IMR-90 (cell line): Measurements from ENCODE around the gene PSMA6. TPM values are rescaled to one million over a fixed set of nuclear protein-coding genes. Genes with fewer than 3 reads are reported as not detected.

Source experiments
- ATAC-seq: fragments of 200-7000 bp; cut with Tn5 transposase; 2 replicates; pipeline ENCODE4 v1.9.1; 2020; ENCODE audit warnings: low read depth, mild to moderate bottlenecking, moderate library complexity
- BruUV-seq: library from RNA; stranded (reverse); fragments of 400-500 nt; replicated peaks from 2 replicates; lab custom pipeline; 2021; lab: Mats Ljungman, UMichigan
- CTCF ChIA-PET: fragments of 300-600 bp; formaldehyde crosslinking; extraction: SDS; loops from one replicate; lab custom pipeline; 2021; ENCODE audit warnings: antibody characterized with exemption; lab: Yijun Ruan, JAX
- POLR2A ChIA-PET: fragments of 300-600 bp; sonication (Branson Sonifier 250); formaldehyde crosslinking; loops from one replicate; lab custom pipeline; 2022; ENCODE audit warnings: antibody characterized with exemption; ENCODE audit not compliant: unreplicated experiment; lab: Charles Lee
- DNase-seq: peaks from one replicate; pipeline ENCODE4 v3.0.0; 2013
- H2AFZ ChIP-seq: replicated peaks from 2 replicates; pipeline ENCODE3; 2013; ENCODE audit warnings: low read length, mild to moderate bottlenecking; ENCODE audit not compliant: poor library complexity
- H2AK5ac ChIP-seq: 2 replicates; pipeline ENCODE4 v1.6.1; 2013; ENCODE audit warnings: low read depth, low read length, inconsistent platforms
- H2AK9ac ChIP-seq: replicated peaks from 2 replicates; pipeline ENCODE3; 2013; ENCODE audit warnings: mild to moderate bottlenecking, low read depth, low read length, moderate library complexity; ENCODE audit not compliant: poor library complexity
- H2BK120ac ChIP-seq: 2 replicates; pipeline ENCODE4 v1.6.1; 2013; ENCODE audit warnings: low read depth, low read length, inconsistent platforms
- H2BK15ac ChIP-seq: 3 replicates; pipeline ENCODE4 v1.6.1; 2013; ENCODE audit warnings: low read depth, low read length, inconsistent platforms
- H2BK20ac ChIP-seq: 2 replicates; pipeline ENCODE4 v1.6.1; 2013; ENCODE audit warnings: low read depth, mild to moderate bottlenecking, inconsistent platforms, low read length, moderate library complexity
- H2BK5ac ChIP-seq: 2 replicates; pipeline ENCODE4 v1.6.1; 2013; ENCODE audit warnings: mild to moderate bottlenecking, low read depth, low read length, inconsistent platforms; ENCODE audit not compliant: poor library complexity, severe bottlenecking
- H3K14ac ChIP-seq: replicated peaks from 2 replicates; pipeline ENCODE4 v1.6.1; 2013; ENCODE audit warnings: low read depth, low read length, inconsistent platforms
- H3K18ac ChIP-seq: 2 replicates; pipeline ENCODE4 v1.6.1; 2013; ENCODE audit warnings: low read depth, low read length, control low read depth
- H3K23ac ChIP-seq: 2 replicates; pipeline ENCODE4 v1.6.1; 2013; ENCODE audit warnings: low read depth, low read length, inconsistent platforms
- H3K27ac ChIP-seq: 2 replicates; pipeline ENCODE4 v1.5.1; 2013; ENCODE audit warnings: mild to moderate bottlenecking, control low read depth, low read length; ENCODE audit not compliant: insufficient read depth
- H3K27me3 ChIP-seq: 2 replicates; pipeline ENCODE4 v1.6.1; 2013; ENCODE audit warnings: low read length; ENCODE audit not compliant: control insufficient read depth, insufficient read depth
- H3K36me3 ChIP-seq: 2 replicates; pipeline ENCODE4 v1.6.1; 2013; ENCODE audit warnings: low read length, mixed read lengths; ENCODE audit not compliant: control insufficient read depth, insufficient read depth
- H3K4ac ChIP-seq: 2 replicates; pipeline ENCODE4 v1.6.1; 2013; ENCODE audit warnings: low read depth, low read length, inconsistent platforms
- H3K4me1 ChIP-seq: 2 replicates; pipeline ENCODE4 v1.6.1; 2013; ENCODE audit warnings: low read length, mixed read lengths; ENCODE audit not compliant: control insufficient read depth, insufficient read depth
- H3K4me2 ChIP-seq: 2 replicates; pipeline ENCODE4 v1.6.1; 2013; ENCODE audit warnings: low read depth, mild to moderate bottlenecking, control low read depth, low read length, moderate library complexity
- H3K4me3 ChIP-seq: 2 replicates; pipeline ENCODE4 v1.5.1; 2013; ENCODE audit warnings: low read depth, mild to moderate bottlenecking, control low read depth, low read length, moderate library complexity; ENCODE audit not compliant: insufficient read depth
- H3K56ac ChIP-seq: 2 replicates; pipeline ENCODE4 v1.6.1; 2013; ENCODE audit warnings: low read length, inconsistent platforms; ENCODE audit not compliant: insufficient read depth; ENCODE audit errors: extremely low read depth
- H3K79me1 ChIP-seq, 2 experiments: 2 replicates each; pipeline ENCODE4 v1.6.1; 2013; ENCODE audit warnings: low read length in 2 of 2, inconsistent platforms in 1 of 2, low read depth in 1 of 2
- H3K9ac ChIP-seq: 2 replicates; pipeline ENCODE4 v1.6.1; 2013; ENCODE audit warnings: low read depth, low read length, control low read depth
- H3K9me1 ChIP-seq: 2 replicates; pipeline ENCODE4 v1.6.1; 2013; ENCODE audit warnings: low read length, inconsistent platforms; ENCODE audit not compliant: insufficient read depth
- H3K9me3 ChIP-seq: 2 replicates; pipeline ENCODE4 v1.6.1; 2013; ENCODE audit warnings: low read length; ENCODE audit not compliant: control insufficient read depth, insufficient read depth
- H4K20me1 ChIP-seq: 2 replicates; pipeline ENCODE4 v1.6.1; 2013; ENCODE audit warnings: low read length, inconsistent platforms; ENCODE audit not compliant: insufficient read depth
- H4K5ac ChIP-seq: 2 replicates; pipeline ENCODE4 v1.6.1; 2013; ENCODE audit warnings: mild to moderate bottlenecking, low read depth, low read length, control low read depth
- H4K8ac ChIP-seq, 2 experiments: 2 replicates each; pipeline ENCODE4 v1.6.1; 2013; ENCODE audit warnings: low read depth in 2 of 2, low read length in 2 of 2, control low read depth in 1 of 2, inconsistent platforms in 1 of 2
- H4K91ac ChIP-seq: 2 replicates; pipeline ENCODE4 v1.6.1; 2013; ENCODE audit warnings: low read depth, low read length, inconsistent platforms; ENCODE audit not compliant: insufficient read depth
- BHLHE40 ChIP-seq: fragments of 150-350 bp; IDR thresholded peaks from 2 replicates; pipeline ENCODE4 v1.6.1; 2016; ENCODE audit warnings: mild to moderate bottlenecking, low read depth, low read length
- CEBPB ChIP-seq: IDR thresholded peaks from 2 replicates; pipeline ENCODE4 v1.6.1; 2012; ENCODE audit warnings: low read depth, low read length, improper control_type of control experiment
- CHD1 ChIP-seq: IDR thresholded peaks from 2 replicates; pipeline ENCODE4 v1.6.1; 2012; ENCODE audit warnings: low read depth, low read length, improper control_type of control experiment
- FOS ChIP-seq: fragments of 150-350 bp; IDR thresholded peaks from 2 replicates; pipeline ENCODE4 v1.6.1; 2016; ENCODE audit warnings: low read depth, low read length
- MAFK ChIP-seq: IDR thresholded peaks from 2 replicates; pipeline ENCODE4 v1.6.1; 2012; ENCODE audit warnings: low read depth, low read length, improper control_type of control experiment
- MAZ ChIP-seq: IDR thresholded peaks from 2 replicates; pipeline ENCODE4 v1.6.1; 2012; ENCODE audit warnings: low read depth, mild to moderate bottlenecking, low read length, improper control_type of control experiment, moderate library complexity, borderline replicate concordance
- MXI1 ChIP-seq: IDR thresholded peaks from 2 replicates; pipeline ENCODE4 v1.6.1; 2012; ENCODE audit warnings: low read depth, mild to moderate bottlenecking, low read length, moderate library complexity, borderline replicate concordance
- NFE2L2 ChIP-seq: fragments of 150-350 bp; IDR thresholded peaks from 2 replicates; pipeline ENCODE4 v1.6.1; 2016; ENCODE audit warnings: low read depth, mild to moderate bottlenecking, low read length
- POLR2A ChIP-seq: IDR thresholded peaks from 2 replicates; pipeline ENCODE4 v1.6.1; 2012; ENCODE audit warnings: mild to moderate bottlenecking, low read depth, low read length
- RAD21 ChIP-seq: IDR thresholded peaks from 2 replicates; pipeline ENCODE4 v1.6.1; 2012; ENCODE audit warnings: low read length, improper control_type of control experiment
- RCOR1 ChIP-seq: IDR thresholded peaks from 2 replicates; pipeline ENCODE4 v1.6.1; 2012; ENCODE audit warnings: mild to moderate bottlenecking, low read length, improper control_type of control experiment; ENCODE audit not compliant: insufficient replicate concordance
- RFX5 ChIP-seq: IDR thresholded peaks from 2 replicates; pipeline ENCODE4 v1.8.0; 2012; ENCODE audit warnings: low read depth, mild to moderate bottlenecking, low read length, moderate library complexity
- SMC3 ChIP-seq: fragments of 150-350 bp; IDR thresholded peaks from 2 replicates; pipeline ENCODE4 v1.6.1; 2016; ENCODE audit warnings: low read depth, mild to moderate bottlenecking, antibody characterized with exemption, low read length, moderate library complexity
- WGBS, 2 experiments: methylation state at CpG; one replicate each; pipeline versions ENCODE4 v1.1.5 to v1.1.7; 2013; ENCODE audit warnings: missing lambda C conversion rate in 2 of 2; ENCODE audit not compliant: insufficient read length in 1 of 2; ENCODE audit errors: extremely low coverage in 2 of 2; 5-methylcytosine and 5-hydroxymethylcytosine counted together
- dilution Hi-C: fragments of 300-500 bp; cut with HindIII; formaldehyde crosslinking; loops from one replicate; pipeline ENCODE4 v1.14.3; 2018; ENCODE audit warnings: low sequenced_read_pairs; ENCODE audit not compliant: unreplicated experiment
- in situ Hi-C: fragments of 300-500 bp; cut with MboI; formaldehyde crosslinking; loops from 3 replicates; pipeline ENCODE4 v1.14.3; 2019; ENCODE audit warnings: low sequenced_read_pairs, inconsistent platforms, mixed read lengths
- intact Hi-C: fragments of 100-400 bp; cut with micrococcal nuclease; formaldehyde crosslinking; loops from 2 replicates; pipeline ENCODE4 v1.10.0; 2022
- polyA plus RNA-seq, 3 experiments: library from polyadenylated mRNA; depleted of rRNA; stranded (reverse); fragments of >200 nt; gene quantifications; 2 replicates each; pipeline ENCODE4 v1.2.3, GENCODE V29; 2012; ENCODE audit warnings: low replicate concordance in 1 of 3
- total RNA-seq: library from RNA; depleted of rRNA; stranded (reverse); fragments of >200 nt; gene quantifications from 2 replicates; pipeline ENCODE4 v1.2.3, GENCODE V29; 2012
- TF ChIP-seq, protein P1 (sequence below): fragments of 150-350 bp; IDR thresholded peaks from 2 replicates; pipeline ENCODE4 v1.6.1; 2017; ENCODE audit warnings: mild to moderate bottlenecking, antibody characterized with exemption, low read length, low read depth
- TF ChIP-seq, protein P2 (sequence below): conservative IDR thresholded peaks from 2 replicates; pipeline ENCODE4 v1.5.1; 2012; ENCODE audit warnings: mild to moderate bottlenecking, low read depth, low read length, improper control_type of control experiment
- TF ChIP-seq, protein P3 (sequence below): fragments of 150-350 bp; IDR thresholded peaks from 2 replicates; pipeline ENCODE4 v1.6.1; 2016; ENCODE audit warnings: low read depth, mild to moderate bottlenecking, low read length, moderate library complexity, borderline replicate concordance

Gene PSMA6
- total and polyA plus RNA-seq, 2 of the 4 experiments (the other 2 are of a cell fraction): 184 to 530 TPM

DNA sequence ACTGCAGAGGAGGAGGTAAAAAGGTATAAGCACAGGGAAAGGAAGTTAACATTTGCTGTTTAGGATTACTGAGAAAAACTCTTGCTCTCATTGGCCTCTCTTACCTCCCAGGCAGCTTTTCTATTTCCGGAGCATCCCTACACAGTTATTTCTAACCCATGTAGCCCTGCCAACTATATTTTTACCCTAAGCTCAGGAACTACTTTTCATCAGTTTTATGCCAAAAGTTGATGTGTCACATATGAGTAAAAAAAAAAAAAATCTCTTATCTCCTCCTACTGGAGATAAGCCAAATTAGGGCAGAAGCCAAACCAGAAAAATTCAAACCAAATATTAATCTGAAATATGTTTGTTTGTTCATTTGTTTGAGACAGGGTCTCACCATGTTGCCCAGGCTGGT is 34.4 kb upstream of the PSMA6 start:
- Histone ChIP-seq H2BK120ac (no peak overlapping the region), H4K20me1 (no peaks in the 10 kb centered on the region), H3K27me3 (no peaks in the 10 kb centered on the region), H3K4me1 (no peaks in the 10 kb centered on the region; the same call in 1 of the 2 replicates), H2BK15ac (no peak overlapping the region), H3K14ac (no peak overlapping the region), H2AK5ac (no peak overlapping the region), H2AK9ac (no peak overlapping the region), H3K36me3 (no peaks in the 10 kb centered on the region), H4K5ac (no peak overlapping the region), H3K9ac (no peak overlapping the region), H2BK5ac (no peak overlapping the region), H2AFZ (no peak overlapping the region), H2BK20ac (no peak overlapping the region), H3K79me1 (peaks cover 0 to 8% of the 10 kb centered on the region in 2 experiments; a peak in 1 of 4 replicates), H3K4me3 (no peak overlapping the region), H3K27ac (no peak overlapping the region), H3K56ac (no peak overlapping the region), H4K8ac (no peak overlapping the region), H3K18ac (no peak overlapping the region), H3K9me3 (peaks cover 2% of the 10 kb centered on the region; the same call in 1 of the 2 replicates), H3K23ac (no peak overlapping the region), H3K9me1 (no peaks in the 10 kb centered on the region; the same call in 1 of the 2 replicates), H4K91ac (no peak overlapping the region), H3K4me2 (no peak overlapping the region), H3K4ac (no peak overlapping the region)
- intact Hi-C loops (no loop called here), in situ Hi-C loops (no loop called here), dilution Hi-C loops (no loop called here)
- ChIA-PET POLR2A (interaction anchor here (0.5 kb wide), 1 partner anchor 39 kb away, joined by 6 read pairs; no protein-coding TSS in a partner anchor), CTCF (no interaction called here)
- TF ChIP-seq CEBPB: no peak
- no peak for TF ChIP-seq POLR2A
- no peak for TF ChIP-seq MXI1
- TF ChIP-seq, protein P1, sequence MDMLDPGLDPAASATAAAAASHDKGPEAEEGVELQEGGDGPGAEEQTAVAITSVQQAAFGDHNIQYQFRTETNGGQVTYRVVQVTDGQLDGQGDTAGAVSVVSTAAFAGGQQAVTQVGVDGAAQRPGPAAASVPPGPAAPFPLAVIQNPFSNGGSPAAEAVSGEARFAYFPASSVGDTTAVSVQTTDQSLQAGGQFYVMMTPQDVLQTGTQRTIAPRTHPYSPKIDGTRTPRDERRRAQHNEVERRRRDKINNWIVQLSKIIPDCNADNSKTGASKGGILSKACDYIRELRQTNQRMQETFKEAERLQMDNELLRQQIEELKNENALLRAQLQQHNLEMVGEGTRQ: no peak
- no peak for TF ChIP-seq CHD1
- no peak for TF ChIP-seq MAZ
- TF ChIP-seq, protein P2, sequence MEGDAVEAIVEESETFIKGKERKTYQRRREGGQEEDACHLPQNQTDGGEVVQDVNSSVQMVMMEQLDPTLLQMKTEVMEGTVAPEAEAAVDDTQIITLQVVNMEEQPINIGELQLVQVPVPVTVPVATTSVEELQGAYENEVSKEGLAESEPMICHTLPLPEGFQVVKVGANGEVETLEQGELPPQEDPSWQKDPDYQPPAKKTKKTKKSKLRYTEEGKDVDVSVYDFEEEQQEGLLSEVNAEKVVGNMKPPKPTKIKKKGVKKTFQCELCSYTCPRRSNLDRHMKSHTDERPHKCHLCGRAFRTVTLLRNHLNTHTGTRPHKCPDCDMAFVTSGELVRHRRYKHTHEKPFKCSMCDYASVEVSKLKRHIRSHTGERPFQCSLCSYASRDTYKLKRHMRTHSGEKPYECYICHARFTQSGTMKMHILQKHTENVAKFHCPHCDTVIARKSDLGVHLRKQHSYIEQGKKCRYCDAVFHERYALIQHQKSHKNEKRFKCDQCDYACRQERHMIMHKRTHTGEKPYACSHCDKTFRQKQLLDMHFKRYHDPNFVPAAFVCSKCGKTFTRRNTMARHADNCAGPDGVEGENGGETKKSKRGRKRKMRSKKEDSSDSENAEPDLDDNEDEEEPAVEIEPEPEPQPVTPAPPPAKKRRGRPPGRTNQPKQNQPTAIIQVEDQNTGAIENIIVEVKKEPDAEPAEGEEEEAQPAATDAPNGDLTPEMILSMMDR: no peak
- no peak for TF ChIP-seq RCOR1
- no peak for TF ChIP-seq RAD21
- no peak for TF ChIP-seq SMC3
- TF ChIP-seq BHLHE40: no peak
- TF ChIP-seq MAFK: no peak
- no peak for TF ChIP-seq NFE2L2
- TF ChIP-seq RFX5: no peak
- no peak for TF ChIP-seq FOS
- TF ChIP-seq, protein P3, sequence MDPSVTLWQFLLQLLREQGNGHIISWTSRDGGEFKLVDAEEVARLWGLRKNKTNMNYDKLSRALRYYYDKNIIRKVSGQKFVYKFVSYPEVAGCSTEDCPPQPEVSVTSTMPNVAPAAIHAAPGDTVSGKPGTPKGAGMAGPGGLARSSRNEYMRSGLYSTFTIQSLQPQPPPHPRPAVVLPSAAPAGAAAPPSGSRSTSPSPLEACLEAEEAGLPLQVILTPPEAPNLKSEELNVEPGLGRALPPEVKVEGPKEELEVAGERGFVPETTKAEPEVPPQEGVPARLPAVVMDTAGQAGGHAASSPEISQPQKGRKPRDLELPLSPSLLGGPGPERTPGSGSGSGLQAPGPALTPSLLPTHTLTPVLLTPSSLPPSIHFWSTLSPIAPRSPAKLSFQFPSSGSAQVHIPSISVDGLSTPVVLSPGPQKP: no peak
- no CpG with 5 or more reads among the region's 1 CpG for WGBS, 2 experiments
- peak; percentile 55 for DNase-seq
- no TSS peak for BruUV-seq
- 0 out of 2 replicates have a peak, but pooled peaks have one; percentile 21 for ATAC-seq
